K562 (cell line): ENCODE measurements around the gene SOCS4. TPM values are rescaled to one million over a fixed set of nuclear protein-coding genes. Genes with fewer than 3 reads are reported as not detected.

Experiments
- ATAC-seq: fragments of 200-7000 bp; cut with Tn5 transposase; 3 replicates; pipeline ENCODE4 v1.9.1; 2020; ENCODE audit warnings: moderate library complexity
- BruUV-seq: library from RNA; stranded (reverse); fragments of 400-500 nt; replicated peaks from 2 replicates; lab custom pipeline; 2021; lab: Mats Ljungman, UMichigan
- CTCF ChIA-PET: fragments of 300-600 bp; formaldehyde crosslinking; extraction: SDS; loops from one replicate; lab custom pipeline; 2021; ENCODE audit warnings: low intra/inter-chr PET ratio; lab: Yijun Ruan, JAX
- POLR2A ChIA-PET: fragments of 300-600, 350-650 bp; sonication (Branson Sonifier 250); formaldehyde crosslinking; extraction: SDS; loops from one replicate; lab custom pipeline; 2021; ENCODE audit warnings: antibody characterized with exemption, inconsistent platforms; lab: Yijun Ruan, JAX
- DNase-seq, 4 experiments: peaks; one replicate each; pipeline versions ENCODE4 v3.0.0 to v3.0.0-alpha.2; 2011 to 2018; ENCODE audit warnings: low spot score in 3 of 4, mixed read lengths in 3 of 4; ENCODE audit errors: extremely low read depth in 1 of 4
- FAIRE-seq: peaks from 2 replicates; lab custom pipeline; 2011; peaks lifted over from hg19 to GRCh38; lab: Jason Lieb, UNC
- H2AFZ ChIP-seq: 2 replicates; pipeline ENCODE4 v1.6.0; 2011; ENCODE audit warnings: low read depth, low read length, control low read depth, inconsistent platforms
- H3K27ac ChIP-seq: fragments of 200-600 bp; 3 replicates; pipeline ENCODE4 v1.8.0; 2011; ENCODE audit warnings: low read depth, mild to moderate bottlenecking, control low read depth, inconsistent platforms, low read length, moderate library complexity, mixed read lengths; ENCODE audit errors: extremely low read depth
- H3K27me3 ChIP-seq, 2 experiments: fragments of 300-600 bp in 1 of 2; 2 replicates in 1 of 2; 3 replicates in 1 of 2; pipeline versions ENCODE4 v1.6.0 to v1.8.0; 2011; ENCODE audit warnings: inconsistent platforms in 2 of 2, low read length in 2 of 2, mild to moderate bottlenecking in 1 of 2, mixed read lengths in 1 of 2, moderate library complexity in 1 of 2; ENCODE audit not compliant: control insufficient read depth in 2 of 2, insufficient read depth in 2 of 2
- H3K36me3 ChIP-seq: fragments of 300-600 bp; 3 replicates; pipeline ENCODE4 v1.8.0; 2011; ENCODE audit warnings: mild to moderate bottlenecking, low read length, inconsistent platforms; ENCODE audit not compliant: control insufficient read depth, insufficient read depth
- H3K4me1 ChIP-seq, 2 experiments: fragments of 200-600 bp in 1 of 2; replicated peaks in 1 of 2; 2 replicates in 1 of 2; 3 replicates in 1 of 2; pipeline versions ENCODE4 v1.5.1 to v1.8.0; 2011; ENCODE audit warnings: inconsistent platforms in 2 of 2, low read length in 2 of 2, mild to moderate bottlenecking in 1 of 2, mixed read lengths in 1 of 2, moderate library complexity in 1 of 2; ENCODE audit not compliant: control insufficient read depth in 2 of 2, insufficient read depth in 2 of 2
- H3K4me2 ChIP-seq: 2 replicates; pipeline ENCODE4 v1.6.1; 2011; ENCODE audit warnings: low read length, control low read depth, inconsistent platforms, mixed read lengths; ENCODE audit not compliant: insufficient read depth
- H3K4me3 ChIP-seq: fragments of 200-600 bp; sonication (generic), shearing (Covaris generic); 2 replicates; pipeline ENCODE4 v1.5.1; 2016; ENCODE audit warnings: control low read depth, inconsistent platforms
- H3K79me2 ChIP-seq: fragments of 200-600 bp; 3 replicates; pipeline ENCODE4 v1.8.0; 2011; ENCODE audit warnings: low read length, inconsistent platforms; ENCODE audit not compliant: control insufficient read depth, insufficient read depth
- H3K9ac ChIP-seq, 2 experiments: 2 replicates each; pipeline versions ENCODE4 v1.6.0 to v1.6.1; 2011; ENCODE audit warnings: low read depth in 2 of 2, low read length in 2 of 2, control low read depth in 1 of 2, inconsistent platforms in 1 of 2, mild to moderate bottlenecking in 1 of 2, mixed read lengths in 1 of 2; ENCODE audit not compliant: insufficient read depth in 1 of 2
- H3K9me1 ChIP-seq: one replicate; pipeline ENCODE4 v1.6.0; 2011; ENCODE audit warnings: inconsistent platforms, mild to moderate bottlenecking, low read length, moderate library complexity; ENCODE audit not compliant: control insufficient read depth, insufficient read depth
- H3K9me3 ChIP-seq: replicated peaks from 2 replicates; pipeline ENCODE4 v1.5.1; 2011; ENCODE audit warnings: low read depth, low read length, inconsistent platforms; ENCODE audit not compliant: control insufficient read depth, insufficient read depth
- H4K20me1 ChIP-seq: replicated peaks from 2 replicates; pipeline ENCODE4 v1.6.1; 2011; ENCODE audit warnings: low read length, inconsistent platforms, mixed read lengths; ENCODE audit not compliant: control insufficient read depth, insufficient read depth
- ARNT ChIP-seq, 2 experiments: fragments of 450-650 bp; IDR thresholded peaks; 2 replicates each; pipeline ENCODE4 v1.6.1; 2016; ENCODE audit warnings: mild to moderate bottlenecking in 1 of 2
- FUS ChIP-seq: fragments of 200-400 bp; formaldehyde crosslinking; optimal IDR thresholded peaks from 2 replicates; pipeline ENCODE3; 2017; ENCODE audit warnings: low read depth, low read length
- IRF2 ChIP-seq: sonication (generic); formaldehyde crosslinking; IDR thresholded peaks from 2 replicates; pipeline ENCODE4 v1.8.1; 2022; ENCODE audit warnings: mild to moderate bottlenecking, missing genetic modification reagents
- KDM1A ChIP-seq, 2 experiments: fragments of 450-650 bp; IDR thresholded peaks; 2 replicates each; pipeline ENCODE4 v1.6.1; 2016; ENCODE audit warnings: mild to moderate bottlenecking in 2 of 2
- MCM3 ChIP-seq: fragments of 450-650 bp; IDR thresholded peaks from 2 replicates; pipeline ENCODE4 v1.6.1; 2016
- NFRKB ChIP-seq: fragments of 450-650 bp; IDR thresholded peaks from 2 replicates; pipeline ENCODE4 v1.6.1; 2016; ENCODE audit warnings: low read depth
- ZNF551 ChIP-seq: fragments of 250-450 bp; sonication (Bioruptor Pico); IDR thresholded peaks from 2 replicates; pipeline ENCODE4 v1.5.0; 2021; ENCODE audit warnings: mild to moderate bottlenecking, moderate library complexity
- WGBS: fragments of 100-300 bp; shearing (Covaris generic); methylation state at CpG from one replicate; pipeline ENCODE4 v1.1.6; 2016; ENCODE audit warnings: low coverage, mixed read lengths; ENCODE audit not compliant: insufficient coverage; ENCODE audit errors: missing lambda C conversion rate; 5-methylcytosine and 5-hydroxymethylcytosine counted together
- in situ Hi-C: fragments of 300-500 bp; cut with MboI; formaldehyde crosslinking; loops from 4 replicates; pipeline ENCODE4 v1.15.0; 2018; ENCODE audit warnings: inconsistent platforms, mixed read lengths
- intact Hi-C: fragments of 100-400 bp; cut with micrococcal nuclease; formaldehyde crosslinking; loops from 2 replicates; pipeline ENCODE4 v1.14.2; 2022
- polyA plus RNA-seq, 8 experiments: library from polyadenylated mRNA; depleted of rRNA in 4 of 8; stranded (reverse) in 5 of 8; unstranded in 3 of 8; fragments of >200 nt; fragmentation: Nextera tagmentation in 2 of 8; fragmentation: Illumina TruSeq in 1 of 8; extraction: Ambion mirVana in 2 of 8; extraction: Trizol in 1 of 8; gene quantifications; 2 replicates each; pipeline versions ENCODE4 v1.2.1 to v1.2.3, GENCODE V29; 2011 to 2014; ENCODE audit warnings: inconsistent platforms in 1 of 8, missing spikeins in 1 of 8
- total RNA-seq, 7 experiments: library from RNA; depleted of rRNA in 6 of 7; stranded (reverse); fragments of >200 nt in 6 of 7; fragmentation: Illumina TruSeq in 2 of 7; extraction: Trizol in 2 of 7; gene quantifications; 2 replicates each; pipeline versions ENCODE4 v1.2.1 to v1.2.3, GENCODE V29; 2011 to 2021; ENCODE audit warnings: low replicate concordance in 1 of 7
- TF ChIP-seq, protein P1 (sequence below): fragments of 450-650 bp; formaldehyde crosslinking; IDR thresholded peaks from 2 replicates; pipeline ENCODE4 v1.4.0; 2020; ENCODE audit warnings: mild to moderate bottlenecking, moderate library complexity
- TF ChIP-seq, protein P2 (sequence below): sonication (generic); formaldehyde crosslinking; IDR thresholded peaks from 2 replicates; pipeline ENCODE4 v1.8.0; 2022; ENCODE audit warnings: mild to moderate bottlenecking, missing genetic modification reagents
- TF ChIP-seq, protein P3 (sequence below), 2 experiments: fragments of 450-650 bp; IDR thresholded peaks; 2 replicates each; pipeline ENCODE4 v1.6.1; 2018; ENCODE audit warnings: mild to moderate bottlenecking in 2 of 2, low read depth in 1 of 2; ENCODE audit not compliant: partially characterized antibody in 2 of 2
- TF ChIP-seq, protein P4 (sequence below), 2 experiments: fragments of 450-650 bp; IDR thresholded peaks; 2 replicates each; pipeline ENCODE4 v1.6.1; 2016

SOCS4 gene
- total and polyA plus RNA-seq, 9 of the 15 experiments (the other 6 are each of a cell fraction or from before 2014, with no cell fraction given): 2.6 to 12.7 (median 9.7) TPM

DNA sequence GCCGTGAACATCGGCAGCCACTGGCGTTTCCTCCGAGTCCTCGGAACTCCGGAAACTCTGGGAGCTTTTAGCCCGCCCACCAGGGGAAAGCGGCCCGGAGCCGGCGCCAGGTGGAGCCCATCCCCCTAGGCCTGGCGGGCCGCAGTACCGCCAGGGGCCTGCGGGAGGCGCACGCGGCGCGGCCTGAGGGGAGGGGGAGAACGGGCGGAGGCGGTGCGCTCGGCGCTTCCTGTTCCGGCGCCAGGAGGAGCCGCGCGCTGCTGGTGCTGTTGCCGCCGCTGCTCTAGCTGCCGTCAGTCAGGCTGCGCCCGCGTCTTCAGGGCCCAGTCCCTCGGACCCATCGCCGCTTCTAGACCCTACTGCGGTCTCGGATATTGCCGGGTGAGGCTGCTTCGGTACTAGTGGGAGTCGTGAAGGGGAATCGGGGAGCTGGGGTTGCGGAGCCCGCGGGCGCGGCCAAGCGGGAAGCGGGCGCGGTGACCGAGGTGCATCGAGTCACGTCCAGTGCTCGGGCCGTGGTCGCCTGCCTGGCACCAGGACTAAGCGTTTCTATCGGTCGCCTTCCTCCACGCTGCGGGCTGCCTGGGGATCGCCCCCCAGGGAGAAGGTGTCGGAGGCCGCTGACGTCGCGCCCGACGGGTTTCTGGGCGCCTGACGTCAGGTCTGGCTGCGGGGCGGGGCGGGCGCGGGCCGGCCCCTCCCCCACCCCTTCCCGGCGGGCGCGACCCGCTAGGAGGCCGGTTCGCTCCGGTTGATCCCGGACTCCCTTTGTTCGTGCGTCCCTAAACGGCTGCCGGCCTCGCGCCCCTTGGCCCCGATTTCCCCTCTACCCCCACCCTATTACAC is 24.6 kb downstream of the SOCS4 start, which contains the start of gene MAPK1IP1L (continued):
- TF ChIP-seq, protein P1, sequence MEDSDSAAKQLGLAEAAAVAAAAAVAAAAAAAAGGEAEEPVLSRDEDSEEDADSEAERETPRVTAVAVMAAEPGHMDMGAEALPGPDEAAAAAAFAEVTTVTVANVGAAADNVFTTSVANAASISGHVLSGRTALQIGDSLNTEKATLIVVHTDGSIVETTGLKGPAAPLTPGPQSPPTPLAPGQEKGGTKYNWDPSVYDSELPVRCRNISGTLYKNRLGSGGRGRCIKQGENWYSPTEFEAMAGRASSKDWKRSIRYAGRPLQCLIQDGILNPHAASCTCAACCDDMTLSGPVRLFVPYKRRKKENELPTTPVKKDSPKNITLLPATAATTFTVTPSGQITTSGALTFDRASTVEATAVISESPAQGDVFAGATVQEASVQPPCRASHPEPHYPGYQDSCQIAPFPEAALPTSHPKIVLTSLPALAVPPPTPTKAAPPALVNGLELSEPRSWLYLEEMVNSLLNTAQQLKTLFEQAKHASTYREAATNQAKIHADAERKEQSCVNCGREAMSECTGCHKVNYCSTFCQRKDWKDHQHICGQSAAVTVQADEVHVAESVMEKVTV: peak; percentile 54; the same call in 1 of the 2 replicates
- TF ChIP-seq MCM3 (no peak), IRF2 (CRISPR knock-in tag) (no peak), FUS (no peak)
- TF ChIP-seq, protein P2, sequence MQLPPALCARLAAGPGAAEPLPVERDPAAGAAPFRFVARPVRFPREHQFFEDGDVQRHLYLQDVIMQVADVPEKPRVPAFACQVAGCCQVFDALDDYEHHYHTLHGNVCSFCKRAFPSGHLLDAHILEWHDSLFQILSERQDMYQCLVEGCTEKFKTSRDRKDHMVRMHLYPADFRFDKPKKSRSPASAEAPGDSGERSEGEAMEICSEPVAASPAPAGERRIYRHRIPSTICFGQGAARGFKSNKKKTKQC (CRISPR knock-in tag): peak; percentile 53

DNA sequence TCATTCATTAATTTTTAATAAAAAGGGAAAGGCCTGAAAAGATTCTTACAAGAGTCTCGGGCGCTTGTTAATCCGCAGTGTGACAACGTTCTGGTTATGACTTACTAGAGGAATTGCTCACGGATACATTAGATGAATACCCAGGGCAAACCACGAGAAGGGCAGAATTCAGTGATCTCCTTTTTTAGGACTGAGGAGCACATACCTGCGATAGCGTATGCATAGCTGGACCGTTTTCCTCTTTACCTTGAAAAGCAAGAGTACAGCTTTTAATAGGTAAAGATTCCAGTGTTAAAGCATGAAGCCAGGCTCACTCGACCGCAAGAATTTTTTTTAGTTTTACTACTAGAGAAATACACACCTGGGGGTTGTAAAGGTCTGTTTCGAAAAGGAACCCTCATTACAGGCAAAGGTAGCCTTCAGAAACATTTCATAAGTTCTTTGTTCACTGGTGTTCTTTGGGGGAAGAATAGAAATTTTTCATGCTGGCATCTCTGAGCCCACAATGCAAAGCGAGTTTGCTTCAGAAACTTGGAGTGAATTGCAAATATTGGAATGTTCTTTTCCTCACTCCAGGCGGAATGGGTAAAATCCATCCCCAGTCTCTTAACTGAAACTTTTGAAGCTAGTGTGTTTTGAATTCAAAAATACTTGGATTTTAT is 25.4 kb downstream of the SOCS4 start:
- intact Hi-C loops: loop anchor here (5.0 kb wide), 1 partner anchor 50 kb away; no protein-coding TSS in a partner anchor
- FAIRE-seq (no peak), ATAC-seq (no peak), DNase-seq (no peak)
- peaks cover 63% of the 10 kb centered on the region for H3K79me2 ChIP-seq
- WGBS: under 1% methylated on average over 14 of the region's 14 CpGs
- ChIA-PET POLR2A (interaction anchor here (0.6 to 3.2 kb wide), 8 partner anchors 7 to 70 kb away, joined by 3 to 22 read pairs (median 4); partner anchors contain the start of genes SOCS4 and WDHD1), CTCF (no interaction called here)
- H4K20me1 ChIP-seq: no peaks in the 10 kb centered on the region; the same call in 1 of the 2 replicates
- BruUV-seq: TSS peak; percentile 44
- H3K9ac ChIP-seq: peak overlapping the region; percentile 100
- H3K4me1 ChIP-seq: peaks cover 8 to 14% of the 10 kb centered on the region in 2 experiments; a peak in 3 of 5 replicates
- H3K4me3 ChIP-seq: peak overlapping the region; percentile 97
- H2AFZ ChIP-seq: no peak overlapping the region
- H3K9me1 ChIP-seq: no peaks in the 10 kb centered on the region
- no peaks in the 10 kb centered on the region for H3K9me3 ChIP-seq
- in situ Hi-C loops: no loop called here
- H3K36me3 ChIP-seq: peaks cover 47% of the 10 kb centered on the region
- H3K27me3 ChIP-seq: no peaks in the 10 kb centered on the region
- peak overlapping the region; percentile 92 for H3K4me2 ChIP-seq
- H3K27ac ChIP-seq: peak overlapping the region; percentile 99
- no peak for TF ChIP-seq ARNT (IDR thresholded peaks at IDR 0.05)
- peak; percentile 41; the same call in 1 of the 2 replicates for TF ChIP-seq NFRKB
- no peak for TF ChIP-seq ZNF551 (CRISPR knock-in tag)
- TF ChIP-seq, protein P3, sequence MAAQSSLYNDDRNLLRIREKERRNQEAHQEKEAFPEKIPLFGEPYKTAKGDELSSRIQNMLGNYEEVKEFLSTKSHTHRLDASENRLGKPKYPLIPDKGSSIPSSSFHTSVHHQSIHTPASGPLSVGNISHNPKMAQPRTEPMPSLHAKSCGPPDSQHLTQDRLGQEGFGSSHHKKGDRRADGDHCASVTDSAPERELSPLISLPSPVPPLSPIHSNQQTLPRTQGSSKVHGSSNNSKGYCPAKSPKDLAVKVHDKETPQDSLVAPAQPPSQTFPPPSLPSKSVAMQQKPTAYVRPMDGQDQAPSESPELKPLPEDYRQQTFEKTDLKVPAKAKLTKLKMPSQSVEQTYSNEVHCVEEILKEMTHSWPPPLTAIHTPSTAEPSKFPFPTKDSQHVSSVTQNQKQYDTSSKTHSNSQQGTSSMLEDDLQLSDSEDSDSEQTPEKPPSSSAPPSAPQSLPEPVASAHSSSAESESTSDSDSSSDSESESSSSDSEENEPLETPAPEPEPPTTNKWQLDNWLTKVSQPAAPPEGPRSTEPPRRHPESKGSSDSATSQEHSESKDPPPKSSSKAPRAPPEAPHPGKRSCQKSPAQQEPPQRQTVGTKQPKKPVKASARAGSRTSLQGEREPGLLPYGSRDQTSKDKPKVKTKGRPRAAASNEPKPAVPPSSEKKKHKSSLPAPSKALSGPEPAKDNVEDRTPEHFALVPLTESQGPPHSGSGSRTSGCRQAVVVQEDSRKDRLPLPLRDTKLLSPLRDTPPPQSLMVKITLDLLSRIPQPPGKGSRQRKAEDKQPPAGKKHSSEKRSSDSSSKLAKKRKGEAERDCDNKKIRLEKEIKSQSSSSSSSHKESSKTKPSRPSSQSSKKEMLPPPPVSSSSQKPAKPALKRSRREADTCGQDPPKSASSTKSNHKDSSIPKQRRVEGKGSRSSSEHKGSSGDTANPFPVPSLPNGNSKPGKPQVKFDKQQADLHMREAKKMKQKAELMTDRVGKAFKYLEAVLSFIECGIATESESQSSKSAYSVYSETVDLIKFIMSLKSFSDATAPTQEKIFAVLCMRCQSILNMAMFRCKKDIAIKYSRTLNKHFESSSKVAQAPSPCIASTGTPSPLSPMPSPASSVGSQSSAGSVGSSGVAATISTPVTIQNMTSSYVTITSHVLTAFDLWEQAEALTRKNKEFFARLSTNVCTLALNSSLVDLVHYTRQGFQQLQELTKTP (IDR thresholded peaks at IDR 0.05; ENCODE audit: low read depth in 1 of 2, partially characterized antibody in 2 of 2): peak; percentile 18 to 23
- TF ChIP-seq, protein P4, sequence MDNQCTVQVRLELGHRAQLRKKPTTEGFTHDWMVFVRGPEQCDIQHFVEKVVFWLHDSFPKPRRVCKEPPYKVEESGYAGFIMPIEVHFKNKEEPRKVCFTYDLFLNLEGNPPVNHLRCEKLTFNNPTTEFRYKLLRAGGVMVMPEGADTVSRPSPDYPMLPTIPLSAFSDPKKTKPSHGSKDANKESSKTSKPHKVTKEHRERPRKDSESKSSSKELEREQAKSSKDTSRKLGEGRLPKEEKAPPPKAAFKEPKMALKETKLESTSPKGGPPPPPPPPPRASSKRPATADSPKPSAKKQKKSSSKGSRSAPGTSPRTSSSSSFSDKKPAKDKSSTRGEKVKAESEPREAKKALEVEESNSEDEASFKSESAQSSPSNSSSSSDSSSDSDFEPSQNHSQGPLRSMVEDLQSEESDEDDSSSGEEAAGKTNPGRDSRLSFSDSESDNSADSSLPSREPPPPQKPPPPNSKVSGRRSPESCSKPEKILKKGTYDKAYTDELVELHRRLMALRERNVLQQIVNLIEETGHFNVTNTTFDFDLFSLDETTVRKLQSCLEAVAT (IDR thresholded peaks at IDR 0.05): 0 out of 4 replicates have a peak, but pooled peaks of 1 of the 2 experiments have one; percentile 26
- no peak for TF ChIP-seq KDM1A (IDR thresholded peaks at IDR 0.05)
